Activated naive CD4-positive, alpha-beta T cell treated with anti-CD3 and anti-CD28 coated beads, Interleukin-2, amount 50 U/mL, for 72 hours (primary cell): ENCODE measurements around the gene CNKSR2. TPM values are rescaled to one million over a fixed set of nuclear protein-coding genes. Genes with fewer than 3 reads are reported as not detected.

Experiments used
- ATAC-seq, 2 donors: fragments of 150-1000 bp; cut with Tn5 transposase; 2 replicates each; pipeline ENCODE4 v1.10.0; 2021; ENCODE audit warnings: mild to moderate bottlenecking in 2 of 2, moderate library complexity in 2 of 2
- DNase-seq, 2 donors: peaks; one replicate each; pipeline ENCODE4 v3.0.0; 2021 to 2022; ENCODE audit warnings: low spot score in 2 of 2
- H3K27ac Mint-ChIP-seq, 2 donors: one replicate each; pipeline ENCODE4 v1.8.0; 2022; ENCODE audit warnings: mild to moderate bottlenecking in 2 of 2, mixed read lengths in 2 of 2
- H3K36me3 Mint-ChIP-seq, 2 donors: one replicate each; pipeline ENCODE4 v1.8.0; 2022; ENCODE audit warnings: mixed read lengths in 2 of 2
- H3K9me3 Mint-ChIP-seq, 2 donors: one replicate each; pipeline ENCODE4 v1.8.0; 2022; ENCODE audit warnings: mixed read lengths in 2 of 2
- total RNA-seq, 2 donors: library from RNA; stranded (reverse); gene quantifications; one replicate each; pipeline ENCODE4 v1.2.3, GENCODE V29; 2022

The CNKSR2 gene
- total RNA-seq, 2 donors from 2014 or later: 7.7 to 8.0 TPM

- DNase-seq: no peak
- no peaks in the 10 kb centered on the region for H3K36me3 Mint-ChIP-seq
- no peak for ATAC-seq
- no peaks in the 10 kb centered on the region for H3K9me3 Mint-ChIP-seq
- no peak overlapping the region for H3K27ac Mint-ChIP-seq
Observed at GRCh38 chrX:21639775-21640174, 265.6 kb downstream of the CNKSR2 start.

DNA sequence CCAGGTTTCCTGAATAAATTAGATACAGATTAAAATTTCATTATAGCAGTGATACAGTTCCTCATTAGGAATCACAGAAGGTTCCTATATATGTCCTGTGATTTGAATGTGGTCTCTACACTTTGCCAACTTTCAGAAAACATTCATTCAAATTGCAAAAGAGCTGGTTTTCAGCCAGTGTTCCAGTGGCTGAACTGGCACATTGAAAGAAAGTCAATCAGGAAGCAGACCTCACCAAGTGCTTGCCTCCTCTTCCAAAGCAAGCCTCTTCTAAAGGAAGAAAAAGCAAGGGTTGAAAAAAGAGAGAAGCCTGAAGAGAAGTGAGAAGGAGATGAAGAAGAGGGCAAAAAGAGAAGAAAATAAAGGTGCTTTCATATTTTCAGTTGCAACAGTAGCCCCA, 271.2 kb downstream of the CNKSR2 start:
- DNase-seq (no peak), ATAC-seq (no peak)
- Mint-ChIP-seq H3K9me3 (no peaks in the 10 kb centered on the region), H3K27ac (no peak overlapping the region), H3K36me3 (no peaks in the 10 kb centered on the region)

- Mint-ChIP-seq H3K36me3 (no peaks in the 10 kb centered on the region), H3K27ac (no peak overlapping the region), H3K9me3 (no peaks in the 10 kb centered on the region)
- ATAC-seq: no peak
- no peak for DNase-seq
Observed at GRCh38 chrX:21645886-21646285, 271.7 kb downstream of the CNKSR2 start.

DNA sequence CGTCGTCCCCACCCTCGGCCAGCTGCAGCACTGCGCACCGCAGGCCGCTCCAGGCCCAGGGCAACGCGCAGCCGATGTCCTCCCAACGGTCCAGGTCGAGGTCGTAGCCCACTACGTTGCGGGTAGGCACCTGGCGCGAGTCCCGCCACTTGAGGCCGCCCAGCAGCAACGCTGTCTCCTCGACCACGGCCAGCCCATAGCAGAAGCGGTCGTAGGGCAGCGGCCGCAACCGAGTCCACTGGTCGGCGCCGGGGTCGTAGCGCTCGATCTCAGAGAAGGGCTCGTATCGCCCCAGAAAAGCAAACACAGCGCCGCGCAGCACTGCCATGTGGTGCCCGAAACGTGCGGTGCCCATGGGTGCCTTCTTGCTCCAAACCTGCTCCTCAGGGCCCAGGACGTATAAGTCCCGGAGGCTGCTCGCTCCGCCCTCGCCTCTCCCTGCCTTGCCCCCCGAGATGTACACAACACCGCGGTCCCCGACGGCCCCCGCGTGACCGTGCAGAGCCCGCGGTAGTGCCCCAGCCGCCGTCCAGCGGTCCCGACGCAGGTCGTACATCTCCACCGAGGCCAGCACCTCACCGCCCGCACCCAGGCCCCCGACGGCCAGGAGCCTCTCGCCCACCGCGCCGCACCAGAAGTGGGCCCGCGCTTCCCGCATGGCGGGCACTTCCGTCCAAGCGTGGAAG, 281.8 kb downstream of the CNKSR2 start:
- H3K36me3 Mint-ChIP-seq: no peaks in the 10 kb centered on the region
- no peak overlapping the region for H3K27ac Mint-ChIP-seq
- DNase-seq: no peak
- no peaks in the 10 kb centered on the region for H3K9me3 Mint-ChIP-seq
- ATAC-seq: no peak

- H3K36me3 Mint-ChIP-seq: no peaks in the 10 kb centered on the region
- DNase-seq (no peak), ATAC-seq (no peak)
- H3K9me3 Mint-ChIP-seq: no peaks in the 10 kb centered on the region
- no peak overlapping the region for H3K27ac Mint-ChIP-seq
Observed at GRCh38 chrX:21656587-21657317, 282.5 kb downstream of the CNKSR2 start.

GRCh38 chrX:21657318-21658151, 283.3 kb downstream of the CNKSR2 start:
- H3K9me3 Mint-ChIP-seq: no peaks in the 10 kb centered on the region
- H3K36me3 Mint-ChIP-seq: no peaks in the 10 kb centered on the region
- DNase-seq: peak in 1 of 2 donors; percentile 4
- H3K27ac Mint-ChIP-seq: peak overlapping the region in 1 of 2 donors; percentile 54
- ATAC-seq: peak; percentile 34 to 56

- Mint-ChIP-seq H3K27ac (peak within 1 kb of the TSS in 1 of 2 donors; percentile 54), H3K9me3 (no peaks in the 10 kb centered on the region), H3K36me3 (no peaks in the 10 kb centered on the region)
- DNase-seq: peak in 1 of 2 donors; percentile 5
- ATAC-seq: peak; percentile 78 to 84
Observed at GRCh38 chrX:21658152-21658737, 284.0 kb downstream of the CNKSR2 start, which contains the start of gene KLHL34. KLHL34 (minus strand) TSS chrX:21658330; CDS start chrX:21657788, 542 bp downstream.

GRCh38 chrX:21658746-21659145, 284.5 kb downstream of the CNKSR2 start:
- ATAC-seq (peak; percentile 58 to 77), DNase-seq (no peak)
- H3K9me3 Mint-ChIP-seq: no peaks in the 10 kb centered on the region
- no peaks in the 10 kb centered on the region for H3K36me3 Mint-ChIP-seq
- H3K27ac Mint-ChIP-seq: peak overlapping the region in 1 of 2 donors; percentile 48

- DNase-seq: no peak
- Mint-ChIP-seq H3K36me3 (no peaks in the 10 kb centered on the region), H3K27ac (peak overlapping the region in 1 of 2 donors; percentile 48), H3K9me3 (no peaks in the 10 kb centered on the region)
- ATAC-seq: no peak
Observed at GRCh38 chrX:21659320-21659719, 285.1 kb downstream of the CNKSR2 start.

DNA sequence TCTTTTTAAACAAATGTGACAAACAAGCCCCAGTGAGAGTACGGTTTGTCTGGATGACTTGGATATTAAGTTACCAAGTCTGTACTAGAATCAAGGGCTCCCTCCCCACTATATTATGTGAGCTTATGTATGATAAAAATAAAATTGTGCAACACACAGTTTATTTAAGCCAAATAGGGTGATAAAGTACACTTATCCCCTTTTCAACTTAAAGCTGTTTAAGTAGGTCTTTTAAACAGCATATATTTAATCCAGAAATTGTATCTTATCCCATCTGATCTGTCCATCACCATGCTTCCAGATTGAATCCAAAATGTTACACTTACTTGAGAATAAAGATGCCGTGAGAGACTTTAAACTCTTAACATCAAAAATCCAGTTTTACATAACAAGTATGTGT, 285.9 kb downstream of the CNKSR2 start:
- H3K36me3 Mint-ChIP-seq: no peaks in the 10 kb centered on the region
- ATAC-seq (no peak), DNase-seq (no peak)
- no peaks in the 10 kb centered on the region for H3K9me3 Mint-ChIP-seq
- H3K27ac Mint-ChIP-seq: no peak overlapping the region

GRCh38 chrX:21661316-21661715, 287.1 kb downstream of the CNKSR2 start:
- Mint-ChIP-seq H3K36me3 (no peaks in the 10 kb centered on the region), H3K9me3 (no peaks in the 10 kb centered on the region), H3K27ac (no peak overlapping the region)
- no peak for DNase-seq
- ATAC-seq: no peak

GRCh38 chrX:21662761-21663160, 288.5 kb downstream of the CNKSR2 start:
- no peak for ATAC-seq
- H3K36me3 Mint-ChIP-seq: no peaks in the 10 kb centered on the region
- H3K27ac Mint-ChIP-seq: no peak overlapping the region
- DNase-seq: no peak
- H3K9me3 Mint-ChIP-seq: no peaks in the 10 kb centered on the region

DNA sequence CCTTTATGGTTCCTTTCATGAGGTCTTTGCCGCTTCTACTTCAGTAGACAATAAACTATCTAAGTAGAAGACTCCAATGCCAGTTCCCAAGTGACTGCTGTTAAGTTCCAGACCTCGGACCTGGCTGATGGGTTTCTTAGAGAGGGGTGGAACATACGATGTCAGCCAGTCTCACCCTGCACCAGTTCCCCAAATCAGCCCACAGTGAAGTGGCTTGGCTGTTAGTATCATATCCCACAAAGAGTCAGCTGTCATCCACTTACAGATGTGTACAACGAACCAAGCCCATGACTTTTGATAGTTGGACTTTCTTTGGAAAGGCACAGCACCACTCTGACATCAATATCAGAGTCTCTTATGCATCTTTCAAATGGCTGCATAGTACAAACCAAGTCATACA, 292.0 kb downstream of the CNKSR2 start:
- Mint-ChIP-seq H3K27ac (no peak overlapping the region), H3K36me3 (no peaks in the 10 kb centered on the region), H3K9me3 (no peaks in the 10 kb centered on the region)
- ATAC-seq (no peak), DNase-seq (no peak)

DNA sequence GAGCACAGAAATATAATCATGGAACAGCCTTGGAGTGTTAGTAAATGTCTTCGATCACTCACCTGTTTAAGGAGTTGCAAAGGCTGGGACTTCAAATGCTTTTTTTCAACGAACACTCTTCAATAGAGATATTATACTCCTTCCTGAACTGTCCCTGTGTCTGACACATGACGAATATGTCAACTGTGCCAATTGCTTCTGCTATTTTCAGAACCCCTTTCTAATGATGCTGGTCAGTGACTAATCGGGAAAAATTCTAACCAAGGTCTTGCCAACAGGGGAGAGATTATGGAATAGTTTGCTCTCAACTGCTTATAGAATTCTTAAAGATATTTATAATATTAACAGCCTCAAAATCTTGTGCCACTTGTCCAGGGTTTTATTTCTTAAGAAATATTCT, 292.5 kb downstream of the CNKSR2 start:
- DNase-seq (no peak), ATAC-seq (no peak)
- Mint-ChIP-seq H3K9me3 (no peaks in the 10 kb centered on the region), H3K27ac (no peak overlapping the region), H3K36me3 (no peaks in the 10 kb centered on the region)

GRCh38 chrX:21674430-21675186, 300.4 kb downstream of the CNKSR2 start:
- H3K36me3 Mint-ChIP-seq: no peaks in the 10 kb centered on the region
- no peak for ATAC-seq
- no peak overlapping the region for H3K27ac Mint-ChIP-seq
- H3K9me3 Mint-ChIP-seq: no peaks in the 10 kb centered on the region
- DNase-seq: no peak

- no peak for DNase-seq
- H3K9me3 Mint-ChIP-seq: no peaks in the 10 kb centered on the region
- ATAC-seq: no peak
- no peaks in the 10 kb centered on the region for H3K36me3 Mint-ChIP-seq
- no peak overlapping the region for H3K27ac Mint-ChIP-seq
Observed at GRCh38 chrX:21675931-21676330, 301.7 kb downstream of the CNKSR2 start.
